Measurements from ENCODE around the gene LMBR1. TPM values are rescaled to one million over a fixed set of nuclear protein-coding genes. Genes with fewer than 3 reads are reported as not detected.

Gene LMBR1
- total and polyA plus RNA-seq, 2 of the 4 experiments (the other 2 are of a cell fraction): 11.9 to 19.9 TPM

DNA sequence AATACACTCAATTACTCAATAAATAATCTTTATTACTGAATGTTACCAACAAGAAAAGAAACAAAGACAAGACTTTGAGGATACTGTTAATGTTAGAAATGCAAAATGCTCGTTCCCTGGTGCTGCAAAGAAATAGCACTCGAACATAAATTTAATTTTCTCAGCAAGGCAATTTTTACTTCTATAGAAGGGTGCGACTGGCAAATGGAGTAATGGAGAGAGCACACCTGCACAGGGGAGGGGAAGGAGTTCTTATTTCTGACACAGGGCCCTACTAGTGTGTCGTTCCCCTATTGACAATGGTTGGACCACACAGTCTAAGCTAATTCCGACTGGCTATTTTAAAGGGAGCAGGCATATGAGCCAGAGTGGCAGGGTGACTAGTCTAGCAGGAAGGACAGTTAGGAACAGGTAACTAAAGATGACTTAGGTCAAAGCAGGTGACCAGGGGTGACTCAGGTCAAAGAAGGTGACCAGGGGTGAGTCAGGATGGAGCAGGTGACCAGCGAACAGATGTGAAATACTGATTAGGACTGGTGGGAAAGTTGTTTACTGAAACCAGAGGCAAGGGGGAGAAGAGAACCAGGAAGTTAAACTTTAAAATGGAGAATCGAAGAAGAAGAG lies 133.3 kb downstream of the LMBR1 start:
- POLR2A ChIA-PET (ENCODE audit: unreplicated experiment): no interaction called here
- no peak overlapping the region for H4K5ac ChIP-seq (ENCODE audit: low read depth, low read length)
- no peak overlapping the region for H2AK9ac ChIP-seq (replicated peaks; ENCODE audit: low read depth, low read length, poor library complexity)
- H3K56ac ChIP-seq (ENCODE audit: extremely low read depth, insufficient read depth, low read length): no peak overlapping the region
- no peaks in the 10 kb centered on the region for H3K27me3 ChIP-seq (ENCODE audit: control insufficient read depth, insufficient read depth, low read length)
- DNase-seq (no peak), ATAC-seq (ENCODE audit: low read depth) (no peak)
- H3K23ac ChIP-seq (ENCODE audit: low read depth, low read length): no peak overlapping the region
- no peak for TF ChIP-seq RFX5 (IDR thresholded peaks at IDR 0.05; ENCODE audit: low read depth, low read length)
- TF ChIP-seq, protein P1, sequence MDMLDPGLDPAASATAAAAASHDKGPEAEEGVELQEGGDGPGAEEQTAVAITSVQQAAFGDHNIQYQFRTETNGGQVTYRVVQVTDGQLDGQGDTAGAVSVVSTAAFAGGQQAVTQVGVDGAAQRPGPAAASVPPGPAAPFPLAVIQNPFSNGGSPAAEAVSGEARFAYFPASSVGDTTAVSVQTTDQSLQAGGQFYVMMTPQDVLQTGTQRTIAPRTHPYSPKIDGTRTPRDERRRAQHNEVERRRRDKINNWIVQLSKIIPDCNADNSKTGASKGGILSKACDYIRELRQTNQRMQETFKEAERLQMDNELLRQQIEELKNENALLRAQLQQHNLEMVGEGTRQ (IDR thresholded peaks at IDR 0.05; ENCODE audit: low read depth, low read length): no peak
- TF ChIP-seq MAZ (IDR thresholded peaks at IDR 0.05; ENCODE audit: borderline replicate concordance, low read depth, low read length): no peak
- TF ChIP-seq RAD21 (IDR thresholded peaks at IDR 0.05; ENCODE audit: low read length): no peak
- TF ChIP-seq CEBPB (IDR thresholded peaks at IDR 0.05; ENCODE audit: low read depth, low read length): no peak
- TF ChIP-seq BHLHE40 (IDR thresholded peaks at IDR 0.05; ENCODE audit: low read depth, low read length): no peak
- TF ChIP-seq CHD1 (IDR thresholded peaks at IDR 0.05; ENCODE audit: low read depth, low read length): no peak
- TF ChIP-seq MXI1 (IDR thresholded peaks at IDR 0.05; ENCODE audit: borderline replicate concordance, low read depth, low read length): no peak
- TF ChIP-seq FOS (IDR thresholded peaks at IDR 0.05; ENCODE audit: low read depth, low read length): no peak
- no peak for TF ChIP-seq SMC3 (IDR thresholded peaks at IDR 0.05; ENCODE audit: low read depth, low read length)
- TF ChIP-seq, protein P2, sequence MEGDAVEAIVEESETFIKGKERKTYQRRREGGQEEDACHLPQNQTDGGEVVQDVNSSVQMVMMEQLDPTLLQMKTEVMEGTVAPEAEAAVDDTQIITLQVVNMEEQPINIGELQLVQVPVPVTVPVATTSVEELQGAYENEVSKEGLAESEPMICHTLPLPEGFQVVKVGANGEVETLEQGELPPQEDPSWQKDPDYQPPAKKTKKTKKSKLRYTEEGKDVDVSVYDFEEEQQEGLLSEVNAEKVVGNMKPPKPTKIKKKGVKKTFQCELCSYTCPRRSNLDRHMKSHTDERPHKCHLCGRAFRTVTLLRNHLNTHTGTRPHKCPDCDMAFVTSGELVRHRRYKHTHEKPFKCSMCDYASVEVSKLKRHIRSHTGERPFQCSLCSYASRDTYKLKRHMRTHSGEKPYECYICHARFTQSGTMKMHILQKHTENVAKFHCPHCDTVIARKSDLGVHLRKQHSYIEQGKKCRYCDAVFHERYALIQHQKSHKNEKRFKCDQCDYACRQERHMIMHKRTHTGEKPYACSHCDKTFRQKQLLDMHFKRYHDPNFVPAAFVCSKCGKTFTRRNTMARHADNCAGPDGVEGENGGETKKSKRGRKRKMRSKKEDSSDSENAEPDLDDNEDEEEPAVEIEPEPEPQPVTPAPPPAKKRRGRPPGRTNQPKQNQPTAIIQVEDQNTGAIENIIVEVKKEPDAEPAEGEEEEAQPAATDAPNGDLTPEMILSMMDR (conservative IDR thresholded peaks at IDR 0.05; ENCODE audit: low read depth, low read length): no peak
- no peak for TF ChIP-seq RCOR1 (IDR thresholded peaks at IDR 0.05; ENCODE audit: insufficient replicate concordance, low read length)
- no peak for TF ChIP-seq MAFK (IDR thresholded peaks at IDR 0.05; ENCODE audit: low read depth, low read length)
- TF ChIP-seq, protein P3, sequence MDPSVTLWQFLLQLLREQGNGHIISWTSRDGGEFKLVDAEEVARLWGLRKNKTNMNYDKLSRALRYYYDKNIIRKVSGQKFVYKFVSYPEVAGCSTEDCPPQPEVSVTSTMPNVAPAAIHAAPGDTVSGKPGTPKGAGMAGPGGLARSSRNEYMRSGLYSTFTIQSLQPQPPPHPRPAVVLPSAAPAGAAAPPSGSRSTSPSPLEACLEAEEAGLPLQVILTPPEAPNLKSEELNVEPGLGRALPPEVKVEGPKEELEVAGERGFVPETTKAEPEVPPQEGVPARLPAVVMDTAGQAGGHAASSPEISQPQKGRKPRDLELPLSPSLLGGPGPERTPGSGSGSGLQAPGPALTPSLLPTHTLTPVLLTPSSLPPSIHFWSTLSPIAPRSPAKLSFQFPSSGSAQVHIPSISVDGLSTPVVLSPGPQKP (IDR thresholded peaks at IDR 0.05; ENCODE audit: borderline replicate concordance, low read depth, low read length): no peak
- no peak for TF ChIP-seq NFE2L2 (IDR thresholded peaks at IDR 0.05; ENCODE audit: low read depth, low read length)
- no peak for TF ChIP-seq POLR2A (IDR thresholded peaks at IDR 0.05; ENCODE audit: low read depth, low read length)
- H3K79me1 ChIP-seq (ENCODE audit: low read depth in 1 of 2, low read length in 2 of 2): no peaks in the 10 kb centered on the region
- no peak overlapping the region for H4K8ac ChIP-seq (ENCODE audit: low read depth in 2 of 2, low read length in 2 of 2)
- no peak overlapping the region for H2BK120ac ChIP-seq (ENCODE audit: low read depth, low read length)
- H3K36me3 ChIP-seq (ENCODE audit: control insufficient read depth, insufficient read depth, low read length): no peaks in the 10 kb centered on the region
- H3K9ac ChIP-seq (ENCODE audit: low read depth, low read length): no peak overlapping the region
- H2BK15ac ChIP-seq (ENCODE audit: low read depth, low read length): no peak overlapping the region
- dilution Hi-C loops (cut with HindIII; ENCODE audit: low sequenced_read_pairs, unreplicated experiment) (no loop called here), in situ Hi-C loops (cut with MboI; ENCODE audit: low sequenced_read_pairs) (no loop called here), intact Hi-C loops (cut with micrococcal nuclease) (loop anchor here (10.0 kb wide), 1 partner anchor 285 kb away; no protein-coding TSS in a partner anchor)
- H2AFZ ChIP-seq (replicated peaks; ENCODE audit: low read length, poor library complexity): no peak overlapping the region
- H3K9me1 ChIP-seq (ENCODE audit: insufficient read depth, low read length): 0 out of 2 replicates have a peak, but pooled peaks cover 3% of the 10 kb centered on the region
- no peaks in the 10 kb centered on the region for H3K4me1 ChIP-seq (ENCODE audit: control insufficient read depth, insufficient read depth, low read length)
- no peak overlapping the region for H4K91ac ChIP-seq (ENCODE audit: insufficient read depth, low read depth, low read length)
- no TSS peak for BruUV-seq (replicated peaks)
- H3K9me3 ChIP-seq (ENCODE audit: control insufficient read depth, insufficient read depth, low read length): peaks cover 2% of the 10 kb centered on the region; the same call in 1 of the 2 replicates
- no peak overlapping the region for H3K4me3 ChIP-seq (ENCODE audit: insufficient read depth, low read depth, low read length)
- no peak overlapping the region for H3K4me2 ChIP-seq (ENCODE audit: low read depth, low read length)
- 80% methylated on average over 2 of the region's 7 CpGs; no CpG with 5 or more reads in 1 of the 2 experiments for WGBS, 2 experiments (ENCODE audit: extremely low coverage in 2 of 2, insufficient read length in 1 of 2)
- CTCF ChIA-PET: no interaction called here
- H2BK20ac ChIP-seq (ENCODE audit: low read depth, low read length): no peak overlapping the region
- H3K27ac ChIP-seq (ENCODE audit: insufficient read depth, low read length): no peak overlapping the region
- H3K18ac ChIP-seq (ENCODE audit: low read depth, low read length): no peak overlapping the region
- H2BK5ac ChIP-seq (ENCODE audit: low read depth, low read length, poor library complexity, severe bottlenecking): no peak overlapping the region
- H3K14ac ChIP-seq (replicated peaks; ENCODE audit: low read depth, low read length): no peak overlapping the region
- H3K4ac ChIP-seq (ENCODE audit: low read depth, low read length): no peak overlapping the region
- H2AK5ac ChIP-seq (ENCODE audit: low read depth, low read length): no peak overlapping the region
- no peaks in the 10 kb centered on the region for H4K20me1 ChIP-seq (ENCODE audit: insufficient read depth, low read length)

Data from IMR-90 (cell line).